Esophagus squamous epithelium (tissue), 4 donors: Measurements from ENCODE around the gene SALL4.

ENCODE experiments used
- POLR2A ChIP-seq, 4 donors: fragments of 450-650 bp; IDR thresholded peaks; one replicate each; pipeline ENCODE4 v1.6.1; 2017; ENCODE audit warnings: antibody characterized with exemption in 4 of 4, mild to moderate bottlenecking in 4 of 4, moderate library complexity in 3 of 4
- TF ChIP-seq, protein P1 (sequence below), 6 experiments: fragments of 450-650 bp in 4 of 6; fragments of 200-600 bp in 2 of 6; sonication (generic) in 2 of 6; IDR thresholded peaks; one replicate each; pipeline ENCODE4 v1.5.1; 2016 to 2019; ENCODE audit warnings: antibody characterized with exemption in 6 of 6, mild to moderate bottlenecking in 4 of 6, moderate library complexity in 4 of 6

DNA sequence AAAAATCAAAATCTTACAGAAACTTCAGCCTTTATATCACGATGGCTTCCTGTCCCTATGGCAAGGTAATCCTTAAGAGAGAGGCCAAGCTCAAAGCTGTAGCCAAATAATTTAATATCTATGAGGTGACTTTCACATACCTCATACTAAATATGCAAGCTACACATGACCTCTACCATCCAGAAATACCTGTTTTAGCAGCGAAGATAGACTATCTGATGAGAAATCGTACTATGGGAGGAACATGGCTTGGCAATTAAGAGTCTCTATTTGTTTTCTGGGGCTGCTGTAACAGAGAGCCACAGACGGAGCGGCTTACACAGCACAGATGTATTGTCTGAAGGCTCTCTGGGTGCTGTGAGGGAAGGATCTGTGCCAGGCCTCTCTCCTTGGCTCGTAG lies 31.0 kb upstream of the SALL4 start:
- TF ChIP-seq, protein P1, sequence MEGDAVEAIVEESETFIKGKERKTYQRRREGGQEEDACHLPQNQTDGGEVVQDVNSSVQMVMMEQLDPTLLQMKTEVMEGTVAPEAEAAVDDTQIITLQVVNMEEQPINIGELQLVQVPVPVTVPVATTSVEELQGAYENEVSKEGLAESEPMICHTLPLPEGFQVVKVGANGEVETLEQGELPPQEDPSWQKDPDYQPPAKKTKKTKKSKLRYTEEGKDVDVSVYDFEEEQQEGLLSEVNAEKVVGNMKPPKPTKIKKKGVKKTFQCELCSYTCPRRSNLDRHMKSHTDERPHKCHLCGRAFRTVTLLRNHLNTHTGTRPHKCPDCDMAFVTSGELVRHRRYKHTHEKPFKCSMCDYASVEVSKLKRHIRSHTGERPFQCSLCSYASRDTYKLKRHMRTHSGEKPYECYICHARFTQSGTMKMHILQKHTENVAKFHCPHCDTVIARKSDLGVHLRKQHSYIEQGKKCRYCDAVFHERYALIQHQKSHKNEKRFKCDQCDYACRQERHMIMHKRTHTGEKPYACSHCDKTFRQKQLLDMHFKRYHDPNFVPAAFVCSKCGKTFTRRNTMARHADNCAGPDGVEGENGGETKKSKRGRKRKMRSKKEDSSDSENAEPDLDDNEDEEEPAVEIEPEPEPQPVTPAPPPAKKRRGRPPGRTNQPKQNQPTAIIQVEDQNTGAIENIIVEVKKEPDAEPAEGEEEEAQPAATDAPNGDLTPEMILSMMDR (IDR thresholded peaks at IDR 0.05) = no peak
- no peak for TF ChIP-seq POLR2A (IDR thresholded peaks at IDR 0.05)
